Stimulated activated naive CD4-positive, alpha-beta T cell (primary cell): ENCODE data around the gene MCF2L2.
"Not testable (repeated sequence)": the region's sequence is repeated elsewhere in the genome, so short reads cannot be mapped to it uniquely, and the experiment has no call there.

ENCODE experiments used
- DNase-seq, 6 experiments: peaks; one replicate each; lab custom pipeline; 2025; lab: John Stamatoyannopoulos, UW

The MCF2L2 gene

GRCh38 chr3:183396662-183397391 is 31.6 kb downstream of the MCF2L2 start:
- no peak for DNase-seq

GRCh38 chr3:183394150-183394549 is 34.3 kb downstream of the MCF2L2 start:
- DNase-seq, result no peak

- DNase-seq, result no peak
Measured at GRCh38 chr3:183393625-183394024, 34.8 kb downstream of the MCF2L2 start.

GRCh38 chr3:183392186-183393034 is 36.0 kb downstream of the MCF2L2 start:
- DNase-seq, result no peak

- DNase-seq, result no peak
Measured at GRCh38 chr3:183391460-183391859, 37.0 kb downstream of the MCF2L2 start.

GRCh38 chr3:183390844-183391243 is 37.6 kb downstream of the MCF2L2 start:
- no peak for DNase-seq

- no peak for DNase-seq
Measured at GRCh38 chr3:183388213-183388895, 40.1 kb downstream of the MCF2L2 start.

GRCh38 chr3:183387797-183388196 is 40.6 kb downstream of the MCF2L2 start:
- no peak for DNase-seq

GRCh38 chr3:183386651-183387050 is 41.8 kb downstream of the MCF2L2 start:
- DNase-seq, result no peak

GRCh38 chr3:183385698-183386613 is 42.5 kb downstream of the MCF2L2 start:
- DNase-seq, result peak; percentile 15 to 61 (median 37)

- no peak for DNase-seq
Measured at GRCh38 chr3:183381673-183382072, 46.7 kb downstream of the MCF2L2 start.

GRCh38 chr3:183381179-183381578 is 47.2 kb downstream of the MCF2L2 start:
- no peak for DNase-seq

GRCh38 chr3:183378951-183379350 is 49.5 kb downstream of the MCF2L2 start:
- no peak for DNase-seq

- no peak for DNase-seq
Measured at GRCh38 chr3:183378545-183378944, 49.9 kb downstream of the MCF2L2 start.

GRCh38 chr3:183378008-183378407 is 50.4 kb downstream of the MCF2L2 start:
- no peak for DNase-seq

- no peak for DNase-seq
Measured at GRCh38 chr3:183377307-183377959, 51.0 kb downstream of the MCF2L2 start.

- no peak for DNase-seq
Measured at GRCh38 chr3:183375787-183376186, 52.6 kb downstream of the MCF2L2 start.

GRCh38 chr3:183375337-183375736 is 53.1 kb downstream of the MCF2L2 start:
- DNase-seq, result no peak

GRCh38 chr3:183372911-183373310 is 55.5 kb downstream of the MCF2L2 start:
- no peak for DNase-seq

GRCh38 chr3:183371600-183371968 is 56.8 kb downstream of the MCF2L2 start:
- not testable (repeated sequence) for DNase-seq

GRCh38 chr3:183370391-183370790 is 58.0 kb downstream of the MCF2L2 start:
- DNase-seq, result no peak
